HL-60 (cell line): ENCODE data around the gene EEF2.
A peak's percentile ranks its signal among the peaks of the same experiment; 100 is the strongest.

Experiments
- GABPA ChIP-seq: IDR thresholded peaks from 2 replicates; pipeline ENCODE4 v1.6.1; 2012; ENCODE audit warnings: low read depth
- POLR2AphosphoS5 ChIP-seq: IDR thresholded peaks from 2 replicates; pipeline ENCODE4 v1.6.1; 2012; ENCODE audit warnings: low read depth
- TF ChIP-seq, protein P1 (sequence below): IDR thresholded peaks from one replicate; pipeline ENCODE4 v1.5.1; 2011; ENCODE audit warnings: low read length, control low read depth, inconsistent platforms; ENCODE audit not compliant: insufficient read depth

DNA sequence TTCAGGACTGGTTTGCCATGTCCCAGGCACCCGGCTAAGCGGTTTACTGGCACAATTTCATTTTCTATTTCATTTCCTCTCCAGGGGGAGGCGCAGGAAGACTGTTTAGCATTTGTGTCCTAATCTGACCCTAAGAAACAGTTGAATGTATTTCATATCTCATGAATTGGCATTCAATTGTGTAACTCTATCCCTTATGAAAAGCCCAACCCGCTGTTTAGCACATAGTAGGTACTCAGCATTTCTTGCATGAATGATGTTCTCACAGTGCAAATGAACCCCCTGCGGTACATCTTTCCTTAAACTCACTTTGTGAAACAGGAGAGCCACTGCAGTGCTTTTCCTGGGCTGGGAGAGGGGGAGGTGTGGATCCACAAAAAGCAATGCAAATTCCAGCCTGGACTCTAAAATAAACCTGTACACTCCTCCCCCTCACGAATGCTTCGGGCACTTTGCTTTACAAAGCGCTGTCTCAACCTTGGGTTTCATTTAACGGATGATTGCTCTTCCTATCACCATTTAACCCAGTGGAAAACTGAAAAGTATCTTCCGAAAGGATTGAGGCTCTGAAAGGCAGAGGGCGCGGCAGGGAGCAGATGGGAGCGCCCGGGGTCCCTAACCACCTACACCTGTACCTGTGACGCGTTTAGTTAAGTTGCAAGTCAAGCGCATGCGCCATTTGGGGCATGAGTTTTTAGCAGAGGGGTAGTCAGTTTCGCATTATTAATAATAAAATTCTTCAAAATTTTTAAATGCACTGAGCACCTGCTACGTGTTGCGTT is 1.2 kb upstream of the EEF2 start:
- no peak for TF ChIP-seq POLR2AphosphoS5
- no peak for TF ChIP-seq GABPA
- TF ChIP-seq, protein P1, sequence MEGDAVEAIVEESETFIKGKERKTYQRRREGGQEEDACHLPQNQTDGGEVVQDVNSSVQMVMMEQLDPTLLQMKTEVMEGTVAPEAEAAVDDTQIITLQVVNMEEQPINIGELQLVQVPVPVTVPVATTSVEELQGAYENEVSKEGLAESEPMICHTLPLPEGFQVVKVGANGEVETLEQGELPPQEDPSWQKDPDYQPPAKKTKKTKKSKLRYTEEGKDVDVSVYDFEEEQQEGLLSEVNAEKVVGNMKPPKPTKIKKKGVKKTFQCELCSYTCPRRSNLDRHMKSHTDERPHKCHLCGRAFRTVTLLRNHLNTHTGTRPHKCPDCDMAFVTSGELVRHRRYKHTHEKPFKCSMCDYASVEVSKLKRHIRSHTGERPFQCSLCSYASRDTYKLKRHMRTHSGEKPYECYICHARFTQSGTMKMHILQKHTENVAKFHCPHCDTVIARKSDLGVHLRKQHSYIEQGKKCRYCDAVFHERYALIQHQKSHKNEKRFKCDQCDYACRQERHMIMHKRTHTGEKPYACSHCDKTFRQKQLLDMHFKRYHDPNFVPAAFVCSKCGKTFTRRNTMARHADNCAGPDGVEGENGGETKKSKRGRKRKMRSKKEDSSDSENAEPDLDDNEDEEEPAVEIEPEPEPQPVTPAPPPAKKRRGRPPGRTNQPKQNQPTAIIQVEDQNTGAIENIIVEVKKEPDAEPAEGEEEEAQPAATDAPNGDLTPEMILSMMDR: peak; percentile 50
